GM12874 (cell line): ENCODE results near the gene SMTNL1.

Experiments used
- CTCF ChIP-seq: IDR thresholded peaks from 2 replicates; pipeline ENCODE4 v1.5.1; 2011; ENCODE audit warnings: low read depth, mild to moderate bottlenecking, control low read depth, low read length, moderate library complexity; ENCODE audit not compliant: insufficient read depth

Gene SMTNL1

GRCh38 chr11:57496109-57496820 lies 41.1 kb upstream of the SMTNL1 start:
- TF ChIP-seq CTCF, result no peak

- TF ChIP-seq CTCF, result no peak
Measured at GRCh38 chr11:57497303-57498247, 39.8 kb upstream of the SMTNL1 start.

- TF ChIP-seq CTCF, result no peak
Measured at GRCh38 chr11:57498540-57498939, 38.9 kb upstream of the SMTNL1 start.

GRCh38 chr11:57499413-57499982 lies 37.9 kb upstream of the SMTNL1 start:
- TF ChIP-seq CTCF, result no peak

- TF ChIP-seq CTCF, result no peak
Measured at GRCh38 chr11:57499983-57500461, 37.4 kb upstream of the SMTNL1 start.

- no peak for TF ChIP-seq CTCF
Measured at GRCh38 chr11:57500515-57500914, 36.9 kb upstream of the SMTNL1 start.

- no peak for TF ChIP-seq CTCF
Measured at GRCh38 chr11:57500926-57501325, 36.5 kb upstream of the SMTNL1 start.
